ENCODE measurements around the gene ANGEL1. TPM values are rescaled to one million over a fixed set of nuclear protein-coding genes. Genes with fewer than 3 reads are reported as not detected.

The ANGEL1 gene
- total RNA-seq, 1 donor from 2014 or later = 7.1 TPM

DNA sequence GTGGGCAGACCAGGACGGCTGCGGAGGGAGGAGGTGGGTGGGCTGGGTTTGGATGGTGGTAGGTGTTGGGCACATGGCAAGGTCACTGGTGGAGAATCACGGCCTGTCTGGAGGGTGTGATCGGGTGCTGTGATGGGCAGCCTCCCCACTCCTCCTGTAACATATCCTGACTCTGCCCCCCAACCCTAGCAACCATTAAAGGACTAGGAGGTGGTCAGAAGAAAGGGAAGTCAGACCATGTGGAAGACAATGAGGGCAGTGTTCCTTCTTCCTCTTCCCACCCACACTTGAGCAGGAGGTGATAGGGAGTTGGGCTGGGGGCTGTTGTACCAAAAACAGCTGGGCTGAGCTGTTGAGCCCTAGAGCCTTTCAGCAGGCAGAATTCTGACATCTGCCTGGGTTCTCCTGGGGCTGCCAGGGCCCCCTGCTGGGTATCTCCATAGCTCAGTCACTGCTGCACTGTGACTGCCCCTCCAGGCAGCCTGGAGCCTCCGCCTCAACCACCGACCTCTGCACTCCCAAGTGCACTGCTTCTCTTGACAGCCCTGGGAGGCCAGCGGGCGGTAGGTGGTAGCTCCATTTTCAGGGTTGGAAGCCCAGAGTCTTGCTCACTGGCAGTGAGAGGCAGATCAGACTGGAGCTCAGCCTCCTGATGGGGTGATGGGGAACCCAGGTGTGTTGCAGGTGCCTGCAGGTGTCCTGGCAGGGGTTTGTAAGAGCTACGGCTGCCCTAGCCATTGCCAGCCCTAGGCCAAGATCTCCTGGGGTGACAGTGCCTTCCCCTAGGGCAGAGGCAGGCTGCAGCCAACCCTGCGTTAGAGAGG is 36.0 kb downstream of the ANGEL1 start:
- TF ChIP-seq CTCF (IDR thresholded peaks at IDR 0.05; ENCODE audit: insufficient read depth, low read length, poor library complexity, severe bottlenecking) = no peak
- no peak for DNase-seq (ENCODE audit: low read depth)
- Histone ChIP-seq H3K36me3 (ENCODE audit: control insufficient read depth, insufficient read depth, low read length) (no peaks in the 10 kb centered on the region), H3K27me3 (ENCODE audit: control insufficient read depth, insufficient read depth, low read length) (no peaks in the 10 kb centered on the region), H3K4me3 (ENCODE audit: low read depth, low read length) (no peak overlapping the region)

GRCh38 chr14:76775695-76776427 is 36.8 kb downstream of the ANGEL1 start:
- no peak for DNase-seq (ENCODE audit: low read depth)
- peaks cover 2% of the 10 kb centered on the region for H3K27me3 ChIP-seq (ENCODE audit: control insufficient read depth, insufficient read depth, low read length)
- TF ChIP-seq CTCF (IDR thresholded peaks at IDR 0.05; ENCODE audit: insufficient read depth, low read length, poor library complexity, severe bottlenecking) = no peak
- no peak overlapping the region for H3K4me3 ChIP-seq (ENCODE audit: low read depth, low read length)
- no peaks in the 10 kb centered on the region for H3K36me3 ChIP-seq (ENCODE audit: control insufficient read depth, insufficient read depth, low read length)

DNA sequence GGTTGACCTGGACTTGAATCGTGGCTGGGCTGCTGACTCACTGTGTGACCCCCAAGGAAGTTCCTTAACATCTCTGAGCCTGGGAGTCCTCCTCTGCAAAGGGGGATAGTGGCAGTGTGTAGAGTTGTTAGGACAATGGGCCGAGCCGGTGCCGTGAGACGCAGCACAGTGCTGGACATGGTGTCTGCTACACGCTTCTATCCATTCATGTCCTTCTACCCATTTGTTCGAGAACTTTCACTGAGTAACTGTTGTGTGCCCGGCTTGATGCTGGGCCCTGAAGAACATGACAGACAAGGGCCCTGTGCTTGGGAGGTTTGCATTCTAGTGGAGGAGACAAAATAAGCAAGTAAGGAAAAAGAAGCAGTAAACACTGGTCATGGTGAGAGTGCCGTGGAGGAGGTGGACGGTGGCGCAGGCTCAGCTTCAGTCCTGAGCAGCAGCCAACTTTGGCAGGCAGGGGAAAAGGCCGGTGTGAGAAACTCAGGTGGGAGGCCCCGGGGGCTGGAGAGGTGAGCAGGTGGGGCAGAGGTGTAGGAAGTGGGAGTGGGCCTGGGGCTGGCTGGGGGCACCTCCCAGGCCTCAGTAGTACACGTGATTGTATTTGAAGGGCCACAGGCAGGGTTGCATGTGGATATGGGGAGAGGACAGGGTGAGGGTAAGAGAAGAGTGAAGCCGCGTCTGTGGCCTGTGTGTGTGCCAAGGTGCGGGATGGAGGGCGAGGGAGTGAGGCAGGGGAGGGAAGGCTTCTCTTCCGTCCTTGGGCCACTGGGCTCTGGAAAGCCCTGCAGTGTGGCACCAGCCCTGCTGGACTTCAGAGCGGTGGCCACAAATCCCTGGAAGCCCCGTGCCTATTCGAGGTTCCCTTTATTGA is 37.6 kb downstream of the ANGEL1 start:
- Histone ChIP-seq H3K27me3 (ENCODE audit: control insufficient read depth, insufficient read depth, low read length) (peaks cover 3% of the 10 kb centered on the region), H3K4me3 (ENCODE audit: low read depth, low read length) (no peak overlapping the region), H3K36me3 (ENCODE audit: control insufficient read depth, insufficient read depth, low read length) (no peaks in the 10 kb centered on the region)
- no peak for DNase-seq (ENCODE audit: low read depth)
- TF ChIP-seq CTCF (IDR thresholded peaks at IDR 0.05; ENCODE audit: insufficient read depth, low read length, poor library complexity, severe bottlenecking) = no peak

- no peak for TF ChIP-seq CTCF (IDR thresholded peaks at IDR 0.05; ENCODE audit: insufficient read depth, low read length, poor library complexity, severe bottlenecking)
- no peaks in the 10 kb centered on the region for H3K36me3 ChIP-seq (ENCODE audit: control insufficient read depth, insufficient read depth, low read length)
- no peak overlapping the region for H3K4me3 ChIP-seq (ENCODE audit: low read depth, low read length)
- peaks cover 3% of the 10 kb centered on the region for H3K27me3 ChIP-seq (ENCODE audit: control insufficient read depth, insufficient read depth, low read length)
- no peak for DNase-seq (ENCODE audit: low read depth)
These were observed 38.5 kb downstream of the ANGEL1 start for GRCh38 chr14:76773956-76774820.
